Mucosa of stomach (tissue), 1 donor: ENCODE results near the gene PDSS1.
"Not testable (repeated sequence)": the region's sequence is repeated elsewhere in the genome, so short reads cannot be mapped to it uniquely, and the experiment has no call there.

Experiments
- H3K27me3 ChIP-seq: one replicate; pipeline ENCODE4 v1.7.0; 2013; ENCODE audit warnings: mild to moderate bottlenecking, low read length; ENCODE audit not compliant: control insufficient read depth, insufficient read depth
- H3K36me3 ChIP-seq: one replicate; pipeline ENCODE4 v1.7.0; 2013; ENCODE audit warnings: low read length; ENCODE audit not compliant: control insufficient read depth, insufficient read depth
- H3K4me1 ChIP-seq: one replicate; pipeline ENCODE4 v1.7.0; 2013; ENCODE audit warnings: mild to moderate bottlenecking, low read length; ENCODE audit not compliant: control insufficient read depth, insufficient read depth
- H3K4me3 ChIP-seq: one replicate; pipeline ENCODE4 v1.7.0; 2013; ENCODE audit warnings: low read length
- H3K9ac ChIP-seq: one replicate; pipeline ENCODE4 v1.7.0; 2013; ENCODE audit warnings: mild to moderate bottlenecking, low read length, moderate library complexity
- H3K9me3 ChIP-seq: one replicate; pipeline ENCODE4 v1.7.0; 2013; ENCODE audit warnings: mild to moderate bottlenecking, low read length, moderate library complexity; ENCODE audit not compliant: control insufficient read depth
- donor health status: Pancreatic carcinoma.

The PDSS1 gene

GRCh38 chr10:26697163-26697921 lies at the start of gene PDSS1:
TSS of gene PDSS1 (plus strand) at chr10:26697701. CDS start at chr10:26697712, 11 bp downstream.
- Histone ChIP-seq H3K9me3 (no peaks in the 10 kb centered on the region), H3K36me3 (no peaks in the 10 kb centered on the region), H3K9ac (peak within 1 kb of the TSS; percentile 69)

DNA sequence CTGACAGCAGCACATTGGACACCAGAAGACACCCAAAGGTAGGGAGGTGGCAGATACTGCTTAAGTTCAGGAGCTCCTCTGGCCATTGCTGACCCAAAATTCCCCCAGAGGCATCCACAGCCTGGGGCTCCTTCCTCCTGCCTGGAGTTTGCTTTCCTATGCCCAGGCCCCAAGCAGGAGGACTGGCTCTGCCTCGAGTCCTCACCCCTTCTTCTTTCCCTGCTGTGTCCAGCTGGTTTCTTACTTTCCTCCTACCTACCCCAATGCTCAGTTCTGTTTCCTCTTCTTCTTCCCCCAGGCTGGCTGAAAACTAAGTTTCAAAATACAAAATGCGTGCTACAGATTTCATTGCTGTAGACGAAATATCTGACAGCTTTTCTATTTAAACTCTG lies 49.3 kb upstream of the PDSS1 start:
- not testable (repeated sequence) for H3K9ac ChIP-seq, H3K4me1 ChIP-seq, H3K9me3 ChIP-seq, H3K27me3 ChIP-seq, H3K36me3 ChIP-seq, H3K4me3 ChIP-seq

More at GRCh38 chr10:26697163-26697921, at the start of gene PDSS1:
- H3K4me3 ChIP-seq: peak within 1 kb of the TSS; percentile 81
- H3K27me3 ChIP-seq: no peaks in the 10 kb centered on the region
- peaks cover 10% of the 10 kb centered on the region for H3K4me1 ChIP-seq

- no peaks in the 10 kb centered on the region for H3K36me3 ChIP-seq
- H3K9ac ChIP-seq: no peak overlapping the region
- no peaks in the 10 kb centered on the region for H3K9me3 ChIP-seq
- H3K27me3 ChIP-seq: no peaks in the 10 kb centered on the region
- no peaks in the 10 kb centered on the region for H3K4me1 ChIP-seq
- H3K4me3 ChIP-seq: no peak overlapping the region
Measured at GRCh38 chr10:26650406-26650805, 47.1 kb upstream of the PDSS1 start.

DNA sequence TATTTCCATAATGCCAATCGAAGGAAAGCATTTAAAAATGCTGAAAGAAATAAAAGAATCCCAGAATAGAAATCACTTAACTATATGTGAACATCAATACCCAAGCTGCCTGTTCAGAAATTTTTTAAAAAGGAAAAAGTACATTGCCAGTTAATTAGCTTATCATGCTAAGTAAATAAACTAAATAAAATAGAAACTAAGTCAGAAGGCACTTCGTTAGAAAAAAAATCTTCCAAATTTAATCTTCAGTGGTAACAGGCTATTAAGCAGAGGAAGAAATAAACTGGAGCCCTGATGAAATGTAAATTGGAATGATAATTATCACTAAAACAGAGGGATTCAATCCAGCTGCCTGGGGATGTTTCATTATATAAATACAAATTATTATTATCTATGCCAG lies 46.0 kb upstream of the PDSS1 start:
- H3K4me3 ChIP-seq, H3K9me3 ChIP-seq, H3K9ac ChIP-seq, H3K36me3 ChIP-seq, H3K27me3 ChIP-seq, H3K4me1 ChIP-seq: not testable (repeated sequence)

DNA sequence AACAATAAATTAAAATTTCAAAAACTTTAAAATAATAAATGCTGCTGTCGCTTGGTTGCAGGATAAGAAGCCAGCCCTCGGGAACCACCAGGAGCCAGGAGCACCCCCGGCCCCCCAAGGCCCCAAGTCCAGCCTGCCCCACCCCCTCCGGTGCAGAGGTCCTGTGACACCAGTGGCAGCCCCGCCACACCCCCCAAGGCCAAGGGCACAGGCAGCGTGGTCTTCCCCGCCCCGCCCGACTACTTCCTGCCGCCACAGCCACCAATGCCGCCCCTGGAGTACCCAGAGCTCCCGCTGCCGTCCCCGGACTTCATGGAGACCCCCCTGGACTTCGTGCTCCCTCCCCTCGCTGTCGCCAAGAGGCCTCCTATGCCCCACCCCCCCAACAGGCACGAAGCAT lies 44.5 kb upstream of the PDSS1 start:
- H3K4me3 ChIP-seq: no peak overlapping the region
- no peak overlapping the region for H3K9ac ChIP-seq
- no peaks in the 10 kb centered on the region for H3K9me3 ChIP-seq
- H3K36me3 ChIP-seq: no peaks in the 10 kb centered on the region
- H3K27me3 ChIP-seq: no peaks in the 10 kb centered on the region
- peaks cover 6% of the 10 kb centered on the region for H3K4me1 ChIP-seq

DNA sequence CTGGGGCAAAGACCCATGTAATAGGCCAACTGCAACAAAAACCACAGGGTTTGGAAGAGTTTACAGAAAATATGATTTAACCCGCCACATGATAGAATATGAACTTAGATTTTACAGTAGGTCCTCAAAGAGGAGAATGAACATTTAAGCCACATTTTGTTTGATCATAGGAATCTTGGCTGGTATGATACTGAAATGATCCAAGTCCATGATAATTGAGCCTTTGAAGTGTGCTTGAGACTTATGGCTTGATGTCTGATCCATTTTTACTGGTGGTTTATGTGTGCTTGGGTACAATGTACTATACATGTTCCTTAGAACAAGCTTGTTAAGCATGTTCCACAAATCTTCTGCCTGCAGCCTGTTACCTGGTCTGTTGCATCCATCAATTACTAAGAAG lies 41.8 kb upstream of the PDSS1 start:
- no peak overlapping the region for H3K4me3 ChIP-seq
- peaks cover 6% of the 10 kb centered on the region for H3K4me1 ChIP-seq
- no peaks in the 10 kb centered on the region for H3K27me3 ChIP-seq
- H3K9ac ChIP-seq: no peak overlapping the region
- no peaks in the 10 kb centered on the region for H3K9me3 ChIP-seq
- H3K36me3 ChIP-seq: no peaks in the 10 kb centered on the region

- Histone ChIP-seq H3K9ac (no peak overlapping the region), H3K4me1 (no peaks in the 10 kb centered on the region)
Measured at GRCh38 chr10:26662864-26663263, 34.6 kb upstream of the PDSS1 start.

GRCh38 chr10:26665080-26666048 lies 32.1 kb upstream of the PDSS1 start:
- Histone ChIP-seq H3K27me3 (no peaks in the 10 kb centered on the region), H3K4me1 (no peaks in the 10 kb centered on the region), H3K4me3 (no peak overlapping the region), H3K9ac (no peak overlapping the region), H3K9me3 (no peaks in the 10 kb centered on the region), H3K36me3 (no peaks in the 10 kb centered on the region)

More at GRCh38 chr10:26662864-26663263, 34.6 kb upstream of the PDSS1 start:
- H3K27me3 ChIP-seq: no peaks in the 10 kb centered on the region
- H3K4me3 ChIP-seq: no peak overlapping the region
- no peaks in the 10 kb centered on the region for H3K36me3 ChIP-seq
- H3K9me3 ChIP-seq: no peaks in the 10 kb centered on the region

DNA sequence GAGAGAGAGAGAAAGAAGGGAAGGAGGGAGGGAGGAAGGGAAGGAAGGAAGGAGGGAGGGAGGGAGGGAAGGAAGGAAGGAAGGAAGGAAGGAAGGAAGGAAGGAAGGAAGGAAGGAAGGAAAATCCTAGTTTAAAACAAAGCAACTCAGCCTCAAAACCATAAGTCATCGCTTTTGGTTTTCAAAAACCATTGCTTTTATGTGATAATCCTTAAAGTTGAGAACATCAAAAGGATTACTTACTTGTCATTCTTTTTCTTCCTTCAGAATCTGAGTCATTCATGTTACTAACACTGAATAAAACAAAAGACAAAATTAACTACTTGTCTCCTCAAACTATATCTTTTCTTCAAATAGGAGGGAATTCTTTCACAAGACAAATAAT lies 21.6 kb upstream of the PDSS1 start:
- Histone ChIP-seq H3K36me3 (no peaks in the 10 kb centered on the region), H3K4me3 (no peak overlapping the region), H3K27me3 (no peaks in the 10 kb centered on the region), H3K9me3 (no peaks in the 10 kb centered on the region), H3K4me1 (no peaks in the 10 kb centered on the region), H3K9ac (no peak overlapping the region)

DNA sequence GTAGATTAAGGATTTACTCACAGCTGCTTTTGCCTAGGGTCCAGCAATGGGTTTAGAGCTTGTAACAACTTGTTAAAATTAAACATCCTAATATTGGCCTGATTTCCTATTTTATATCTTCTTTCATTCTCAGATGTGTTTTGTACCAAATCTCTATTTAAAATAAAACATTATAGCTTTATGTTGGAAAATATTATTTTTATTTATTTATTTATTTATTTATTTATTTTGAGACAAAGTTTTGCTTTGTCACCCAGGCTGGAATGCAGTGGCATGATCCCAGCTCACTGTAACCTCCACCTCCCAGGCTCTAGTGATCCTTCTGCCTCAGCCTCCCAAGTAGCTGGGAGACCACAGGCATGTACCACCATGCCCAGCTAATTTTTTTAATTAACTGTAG lies 17.9 kb upstream of the PDSS1 start:
- Histone ChIP-seq H3K4me3 (no peak overlapping the region), H3K36me3 (no peaks in the 10 kb centered on the region), H3K9me3 (no peaks in the 10 kb centered on the region), H3K4me1 (no peaks in the 10 kb centered on the region), H3K9ac (no peak overlapping the region), H3K27me3 (no peaks in the 10 kb centered on the region)

DNA sequence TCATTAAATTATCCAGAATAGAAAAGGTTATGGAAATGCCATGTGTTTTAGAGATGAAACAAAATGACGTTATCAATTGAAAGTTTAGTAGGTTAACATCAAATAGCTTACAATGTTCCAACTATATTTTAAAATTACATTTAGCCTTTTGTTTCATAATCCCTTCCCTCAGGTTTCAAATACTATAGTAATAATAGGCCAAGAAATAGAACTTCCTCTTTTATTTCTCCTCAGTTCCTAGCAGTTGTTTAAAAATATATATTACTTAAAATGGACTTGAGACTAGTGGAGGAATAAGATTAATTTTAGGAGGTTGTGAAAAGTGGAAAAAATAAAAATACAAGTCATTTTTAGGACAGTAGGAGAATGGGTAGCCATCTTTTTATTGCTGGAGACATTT lies 16.4 kb upstream of the PDSS1 start:
- Histone ChIP-seq H3K4me3 (no peak overlapping the region), H3K36me3 (no peaks in the 10 kb centered on the region), H3K4me1 (no peaks in the 10 kb centered on the region), H3K27me3 (no peaks in the 10 kb centered on the region), H3K9ac (no peak overlapping the region), H3K9me3 (no peaks in the 10 kb centered on the region)

DNA sequence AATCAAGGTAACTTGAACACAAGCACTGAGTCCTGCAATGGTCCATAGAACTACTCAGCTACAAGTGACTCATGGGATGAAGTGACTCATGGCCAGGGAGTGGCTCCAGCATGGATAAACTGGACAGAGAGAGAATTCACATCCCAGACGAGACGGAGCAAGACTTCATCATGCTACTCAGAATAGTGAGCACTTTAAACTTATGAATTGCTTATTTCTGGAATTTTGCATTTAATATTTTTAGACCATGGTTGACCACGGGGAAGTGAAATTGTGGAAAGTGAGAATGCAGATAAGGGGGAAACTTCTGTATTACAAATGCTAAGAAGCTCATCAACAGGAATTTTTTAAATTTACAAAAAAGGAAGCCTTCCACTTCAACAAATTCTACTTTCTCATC lies 15.5 kb upstream of the PDSS1 start:
- H3K27me3 ChIP-seq, H3K4me3 ChIP-seq, H3K36me3 ChIP-seq, H3K9ac ChIP-seq, H3K9me3 ChIP-seq, H3K4me1 ChIP-seq: not testable (repeated sequence)
